Smooth muscle cell (in vitro differentiated cells): ENCODE results near the gene SSBP1. TPM values are rescaled to one million over a fixed set of nuclear protein-coding genes. Genes with fewer than 3 reads are reported as not detected.

Experiments used
- DNase-seq: peaks from one replicate; lab custom pipeline; 2025; ENCODE audit not compliant: unreplicated experiment; lab: John Stamatoyannopoulos, UW
- H2AFZ ChIP-seq: fragments of 200-600 bp; sonication (generic); 2 replicates; pipeline ENCODE4 v1.6.0; 2016; ENCODE audit warnings: antibody characterized with exemption, low read depth, mild to moderate bottlenecking
- H3F3A ChIP-seq: fragments of 200-600 bp; sonication (generic); 2 replicates; pipeline ENCODE4 v1.6.0; 2017; ENCODE audit warnings: antibody characterized with exemption, low read depth
- H3K27ac ChIP-seq: fragments of 200-600 bp; sonication (generic); 2 replicates; pipeline ENCODE4 v1.5.1; 2016; ENCODE audit warnings: low read depth, mild to moderate bottlenecking
- H3K27me3 ChIP-seq: fragments of 200-600 bp; sonication (generic); 2 replicates; pipeline ENCODE4 v1.6.1; 2016; ENCODE audit warnings: low read depth, mild to moderate bottlenecking
- H3K36me3 ChIP-seq: fragments of 200-600 bp; sonication (generic); 2 replicates; pipeline ENCODE4 v1.5.1; 2016; ENCODE audit warnings: low read depth
- H3K4me1 ChIP-seq: fragments of 200-600 bp; sonication (generic); 2 replicates; pipeline ENCODE4 v1.5.1; 2016; ENCODE audit warnings: low read depth
- H3K4me2 ChIP-seq: fragments of 200-600 bp; sonication (generic); 2 replicates; pipeline ENCODE4 v1.6.0; 2016; ENCODE audit warnings: mild to moderate bottlenecking
- H3K4me3 ChIP-seq: fragments of 200-600 bp; sonication (generic); 2 replicates; pipeline ENCODE4 v1.5.1; 2016; ENCODE audit warnings: mild to moderate bottlenecking
- H3K79me2 ChIP-seq: fragments of 200-600 bp; sonication (generic); 2 replicates; pipeline ENCODE4 v1.6.0; 2016; ENCODE audit warnings: low read depth, mild to moderate bottlenecking
- H3K9ac ChIP-seq: fragments of 200-600 bp; sonication (generic); 2 replicates; pipeline ENCODE4 v1.6.0; 2016; ENCODE audit warnings: low read depth
- H3K9me3 ChIP-seq: fragments of 200-600 bp; sonication (generic); replicated peaks from 2 replicates; pipeline ENCODE4 v1.5.1; 2016; ENCODE audit warnings: low read depth
- H4K20me1 ChIP-seq: fragments of 200-600 bp; sonication (generic); 2 replicates; pipeline ENCODE4 v1.6.0; 2016; ENCODE audit warnings: low read depth
- CTCF ChIP-seq: fragments of 200-600 bp; sonication (generic); IDR thresholded peaks from 2 replicates; pipeline ENCODE4 v1.5.1; 2017; ENCODE audit warnings: borderline replicate concordance, mild to moderate bottlenecking, antibody characterized with exemption; ENCODE audit not compliant: insufficient read depth, poor library complexity, severe bottlenecking
- WGBS: methylation state at CpG from one replicate; pipeline ENCODE4 v1.1.7; 2016; ENCODE audit warnings: low lambda C conversion rate; 5-methylcytosine and 5-hydroxymethylcytosine counted together
- polyA plus RNA-seq: library from polyadenylated mRNA; unstranded; fragments of >200 nt; fragmentation: Nextera tagmentation; extraction: Ambion mirVana; gene quantifications from 2 replicates; pipeline ENCODE4 v1.2.1, GENCODE V29; 2016
- total RNA-seq: library from RNA; depleted of rRNA; stranded (reverse); fragments of >200 nt; gene quantifications from 2 replicates; pipeline ENCODE4 v1.2.3, GENCODE V29; 2014

Gene SSBP1
- total and polyA plus RNA-seq, 2 experiments from 2014 or later: 202 to 255 TPM

- Histone ChIP-seq H3K36me3 (no peaks in the 10 kb centered on the region), H3K79me2 (peaks cover 10% of the 10 kb centered on the region), H2AFZ (no peak overlapping the region), H3K4me2 (no peak overlapping the region), H3K4me3 (no peak overlapping the region), H3K9ac (no peak overlapping the region), H3K27ac (no peak overlapping the region), H3K27me3 (no peaks in the 10 kb centered on the region), H3K4me1 (no peaks in the 10 kb centered on the region), H3F3A (no peaks in the 10 kb centered on the region), H3K9me3 (no peaks in the 10 kb centered on the region), H4K20me1 (peaks cover 69% of the 10 kb centered on the region)
- DNase-seq: no peak
- 93% methylated on average over 3 of the region's 3 CpGs for WGBS
- no peak for TF ChIP-seq CTCF
Observed at GRCh38 chr7:141693082-141693481, 45.1 kb upstream of the SSBP1 start.

GRCh38 chr7:141695803-141696289 is 42.3 kb upstream of the SSBP1 start:
- no peaks in the 10 kb centered on the region for H3K36me3 ChIP-seq
- no peak overlapping the region for H2AFZ ChIP-seq
- H3F3A ChIP-seq: no peaks in the 10 kb centered on the region
- H4K20me1 ChIP-seq: peaks cover 77% of the 10 kb centered on the region
- H3K9me3 ChIP-seq: no peaks in the 10 kb centered on the region
- no peak for DNase-seq
- H3K79me2 ChIP-seq: peaks cover 10% of the 10 kb centered on the region
- no peak overlapping the region for H3K4me2 ChIP-seq
- no peaks in the 10 kb centered on the region for H3K27me3 ChIP-seq
- no peak for TF ChIP-seq CTCF
- WGBS: 97% methylated on average over 6 of the region's 6 CpGs
- no peak overlapping the region for H3K9ac ChIP-seq
- no peaks in the 10 kb centered on the region for H3K4me1 ChIP-seq
- H3K4me3 ChIP-seq: no peak overlapping the region
- no peak overlapping the region for H3K27ac ChIP-seq

GRCh38 chr7:141696348-141696747 is 41.8 kb upstream of the SSBP1 start:
- Histone ChIP-seq H3K36me3 (no peaks in the 10 kb centered on the region), H3K9ac (no peak overlapping the region), H3F3A (no peaks in the 10 kb centered on the region), H3K9me3 (no peaks in the 10 kb centered on the region), H3K4me1 (no peaks in the 10 kb centered on the region), H3K79me2 (peaks cover 10% of the 10 kb centered on the region), H3K27ac (no peak overlapping the region), H3K4me3 (no peak overlapping the region), H3K4me2 (no peak overlapping the region), H2AFZ (no peak overlapping the region), H4K20me1 (peaks cover 74% of the 10 kb centered on the region), H3K27me3 (no peaks in the 10 kb centered on the region)
- WGBS: 74% methylated on average over 2 of the region's 2 CpGs
- DNase-seq: no peak
- no peak for TF ChIP-seq CTCF

GRCh38 chr7:141697211-141697871 is 40.8 kb upstream of the SSBP1 start:
- Histone ChIP-seq H3K79me2 (peaks cover 10% of the 10 kb centered on the region), H3K27me3 (no peaks in the 10 kb centered on the region), H3K9ac (no peak overlapping the region), H3K9me3 (no peaks in the 10 kb centered on the region), H3K36me3 (no peaks in the 10 kb centered on the region), H2AFZ (no peak overlapping the region), H3F3A (peaks cover 2% of the 10 kb centered on the region), H3K4me3 (no peak overlapping the region), H4K20me1 (peaks cover 64% of the 10 kb centered on the region), H3K27ac (peak overlapping the region; percentile 24), H3K4me1 (peaks cover 1% of the 10 kb centered on the region), H3K4me2 (peak overlapping the region; percentile 37)
- no peak for DNase-seq
- 76% methylated on average over 10 of the region's 10 CpGs for WGBS
- no peak for TF ChIP-seq CTCF
